Kidney (tissue), 14 donors: ENCODE results near the gene TMEM45A. TPM values are rescaled to one million over a fixed set of nuclear protein-coding genes. Genes with fewer than 3 reads are reported as not detected.
A peak's percentile ranks its signal among the peaks of the same experiment; 100 is the strongest.

Experiments
- DNase-seq, 5 donors: peaks; one replicate each; pipeline ENCODE4 v3.0.0-alpha.2; 2013 to 2020
- FAIRE-seq: peaks from 2 replicates; lab custom pipeline; 2012; peaks lifted over from hg19 to GRCh38; lab: Jason Lieb, UNC
- H3K27ac ChIP-seq, 2 donors: one replicate each; pipeline ENCODE4 v1.7.0; 2013; ENCODE audit warnings: low read depth in 2 of 2, low read length in 2 of 2, inconsistent platforms in 1 of 2
- H3K27me3 ChIP-seq: one replicate; pipeline ENCODE4 v1.7.1; 2013; ENCODE audit warnings: low read length, inconsistent platforms; ENCODE audit not compliant: control insufficient read depth, insufficient read depth
- H3K36me3 ChIP-seq, 3 donors: one replicate each; pipeline versions ENCODE4 v1.7.0 to v1.7.1; 2013; ENCODE audit warnings: low read length in 3 of 3, control low read depth in 1 of 3, inconsistent platforms in 1 of 3; ENCODE audit not compliant: insufficient read depth in 3 of 3, control insufficient read depth in 2 of 3
- H3K4me1 ChIP-seq, 3 donors: one replicate each; pipeline versions ENCODE4 v1.7.0 to v1.7.1; 2013; ENCODE audit warnings: low read length in 3 of 3, inconsistent platforms in 1 of 3, low read depth in 1 of 3; ENCODE audit not compliant: control insufficient read depth in 2 of 3, insufficient read depth in 2 of 3
- H3K4me3 ChIP-seq, 3 donors: one replicate each; pipeline versions ENCODE4 v1.7.0 to v1.8.1; 2013; ENCODE audit warnings: low read length in 3 of 3, control low read depth in 1 of 3, inconsistent platforms in 1 of 3
- H3K9ac ChIP-seq, 3 donors: one replicate each; pipeline versions ENCODE4 v1.7.0 to v1.7.1; 2013; ENCODE audit warnings: low read length in 3 of 3, control low read depth in 1 of 3, inconsistent platforms in 1 of 3
- H3K9me3 ChIP-seq, 3 donors: one replicate each; pipeline versions ENCODE4 v1.7.0 to v1.7.1; 2013; ENCODE audit warnings: low read length in 3 of 3, control low read depth in 1 of 3, inconsistent platforms in 1 of 3; ENCODE audit not compliant: control insufficient read depth in 2 of 3, insufficient read depth in 1 of 3
- intact Hi-C: fragments of 100-400 bp; cut with DNase I; formaldehyde crosslinking; loops from one replicate; pipeline ENCODE4 v1.11.1; 2022
- polyA plus RNA-seq: library from polyadenylated mRNA; stranded (reverse); fragments of 350-450 nt; fragmentation: Illumina TruSeq; extraction: RNeasy Lipid Tissue Mini Kit (QIAGEN cat#74804); gene quantifications from one replicate; pipeline ENCODE4 v1.2.3, GENCODE V29; 2014; ENCODE audit warnings: low read depth, low replicate concordance; ENCODE audit not compliant: insufficient read depth
- total RNA-seq: library from RNA; stranded (reverse); fragmentation: NEBNext Ultra II Directional; extraction: Animal tissue kit (Norgen Biotek cat#: 25700); gene quantifications from one replicate; pipeline ENCODE4 v1.2.1, GENCODE V29; 2021
- TF ChIP-seq, protein P1 (sequence below): IDR thresholded peaks from 3 replicates; pipeline ENCODE4 v1.5.1; 2012; ENCODE audit warnings: mild to moderate bottlenecking, moderate library complexity, borderline replicate concordance; ENCODE audit not compliant: insufficient read depth; ENCODE audit errors: extremely low read depth
- donor health status: control.
- donor health status: control.
- donor health status: control.
- donor health status: control.
- donor health status: control.
- donor health status: DM: yes; HTN: yes; CAD: no.
- donor health status: Normal renal cell carcinoma (clear cell type).

The TMEM45A gene
- total and polyA plus RNA-seq, 2 donors from 2014 or later, result 3.4 to 4.6 TPM

DNA sequence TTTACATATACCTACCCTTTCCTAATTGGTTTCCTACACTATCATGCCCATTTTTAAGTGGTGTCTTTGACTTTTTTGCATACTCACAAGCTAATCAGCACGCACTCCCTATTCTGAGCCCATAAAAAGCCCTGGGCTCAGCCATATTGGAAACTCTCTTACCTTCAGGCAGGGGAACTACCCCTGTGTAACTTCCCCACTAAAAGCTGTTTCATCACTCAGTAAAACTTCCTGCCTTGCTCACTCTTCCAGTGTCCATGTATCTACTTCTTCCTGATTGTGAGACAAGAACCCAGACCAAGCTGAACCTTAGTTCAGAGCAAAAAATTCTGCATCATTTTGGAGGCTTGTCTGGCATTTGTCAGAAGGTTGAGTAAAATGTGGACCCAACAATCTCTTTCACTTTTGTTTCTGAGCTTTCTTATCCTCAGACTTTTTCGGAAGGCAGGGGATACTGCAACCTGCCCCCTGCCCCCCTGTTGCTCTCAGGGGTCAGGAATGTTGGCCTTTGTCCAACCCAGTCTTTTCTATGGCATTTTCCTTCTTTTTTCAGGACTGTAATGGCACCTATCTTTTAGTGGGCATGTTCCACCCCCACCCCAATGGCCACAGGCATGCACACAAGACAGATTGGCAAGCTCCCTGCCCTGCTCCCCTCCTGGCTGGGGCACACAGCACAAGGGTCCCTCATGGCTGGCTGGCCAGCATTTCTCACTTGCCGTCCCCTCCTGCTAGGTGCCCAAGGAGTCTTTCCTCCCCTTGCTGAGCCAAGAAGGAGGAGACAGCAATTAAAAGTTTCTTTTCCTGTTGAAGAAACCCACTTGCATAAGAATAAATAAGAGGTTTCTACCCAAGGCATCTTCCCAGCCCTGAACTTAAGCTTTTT lies 26.3 kb upstream of the TMEM45A start:
- DNase-seq (peak in 1 of 5 donors; percentile 61), FAIRE-seq (no peak)
- Histone ChIP-seq H3K9ac (no peak overlapping the region), H3K4me3 (no peak overlapping the region), H3K4me1 (peaks cover 0 to 2% (median 0%) of the 10 kb centered on the region in 3 donors), H3K27me3 (no peaks in the 10 kb centered on the region), H3K27ac (no peak overlapping the region), H3K9me3 (peaks cover 0 to 6% (median 2%) of the 10 kb centered on the region in 3 donors), H3K36me3 (no peaks in the 10 kb centered on the region)
- TF ChIP-seq, protein P1, sequence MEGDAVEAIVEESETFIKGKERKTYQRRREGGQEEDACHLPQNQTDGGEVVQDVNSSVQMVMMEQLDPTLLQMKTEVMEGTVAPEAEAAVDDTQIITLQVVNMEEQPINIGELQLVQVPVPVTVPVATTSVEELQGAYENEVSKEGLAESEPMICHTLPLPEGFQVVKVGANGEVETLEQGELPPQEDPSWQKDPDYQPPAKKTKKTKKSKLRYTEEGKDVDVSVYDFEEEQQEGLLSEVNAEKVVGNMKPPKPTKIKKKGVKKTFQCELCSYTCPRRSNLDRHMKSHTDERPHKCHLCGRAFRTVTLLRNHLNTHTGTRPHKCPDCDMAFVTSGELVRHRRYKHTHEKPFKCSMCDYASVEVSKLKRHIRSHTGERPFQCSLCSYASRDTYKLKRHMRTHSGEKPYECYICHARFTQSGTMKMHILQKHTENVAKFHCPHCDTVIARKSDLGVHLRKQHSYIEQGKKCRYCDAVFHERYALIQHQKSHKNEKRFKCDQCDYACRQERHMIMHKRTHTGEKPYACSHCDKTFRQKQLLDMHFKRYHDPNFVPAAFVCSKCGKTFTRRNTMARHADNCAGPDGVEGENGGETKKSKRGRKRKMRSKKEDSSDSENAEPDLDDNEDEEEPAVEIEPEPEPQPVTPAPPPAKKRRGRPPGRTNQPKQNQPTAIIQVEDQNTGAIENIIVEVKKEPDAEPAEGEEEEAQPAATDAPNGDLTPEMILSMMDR, result no peak
- intact Hi-C loops, result loop anchor here (10.0 kb wide), 1 partner anchor 119 kb away; no protein-coding TSS in a partner anchor

DNA sequence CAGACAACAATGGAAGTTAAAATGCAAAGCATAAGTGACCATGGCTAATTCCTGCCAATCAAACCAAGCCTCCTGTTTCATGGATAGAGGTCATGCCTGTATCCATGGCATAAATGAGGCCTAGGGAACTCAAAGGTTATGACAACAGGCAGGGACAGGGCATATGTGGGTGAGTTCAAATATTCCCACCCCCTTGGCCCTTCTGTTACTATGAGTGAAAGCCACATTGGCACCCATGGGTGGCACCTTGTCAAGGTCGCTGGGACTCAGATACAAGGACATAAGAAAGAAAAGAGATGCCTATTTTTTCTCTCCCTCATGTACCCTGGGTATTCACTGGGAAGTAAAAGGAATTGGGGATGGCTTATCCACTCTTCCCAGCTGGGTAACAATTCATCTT lies 25.3 kb upstream of the TMEM45A start:
- Histone ChIP-seq H3K27ac (no peak overlapping the region), H3K4me1 (peaks cover 0 to 2% (median 0%) of the 10 kb centered on the region in 3 donors), H3K4me3 (no peak overlapping the region), H3K36me3 (no peaks in the 10 kb centered on the region), H3K9me3 (peaks cover 0 to 6% (median 2%) of the 10 kb centered on the region in 3 donors), H3K9ac (no peak overlapping the region), H3K27me3 (no peaks in the 10 kb centered on the region)
- intact Hi-C loops, result loop anchor here (10.0 kb wide), 1 partner anchor 118 kb away; no protein-coding TSS in a partner anchor
- FAIRE-seq, result no peak
- TF ChIP-seq, protein P1, result no peak
- no peak for DNase-seq

DNA sequence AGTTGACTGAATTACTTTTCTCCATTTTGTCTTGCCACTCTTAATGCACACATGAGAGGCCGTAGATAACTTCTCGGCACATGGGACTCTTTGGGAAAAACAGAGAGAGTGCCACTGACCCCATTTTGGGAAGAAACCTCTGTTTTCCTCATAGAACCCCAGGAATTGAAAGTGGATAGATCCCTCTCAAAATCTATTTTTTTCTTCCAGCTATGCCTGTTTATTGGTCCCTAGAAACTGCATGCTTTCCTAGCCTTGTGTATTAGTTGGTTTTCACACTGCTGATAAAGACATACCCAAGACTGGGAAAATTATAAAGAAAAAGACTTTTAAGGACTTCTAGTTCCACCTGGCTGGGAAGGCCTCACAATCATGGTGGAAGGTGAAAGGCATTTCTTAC lies 23.7 kb upstream of the TMEM45A start:
- Histone ChIP-seq H3K27ac (no peak overlapping the region), H3K4me3 (no peak overlapping the region), H3K27me3 (no peaks in the 10 kb centered on the region), H3K4me1 (peaks cover 0 to 2% (median 0%) of the 10 kb centered on the region in 3 donors), H3K9ac (no peak overlapping the region), H3K9me3 (peaks cover 0 to 6% (median 2%) of the 10 kb centered on the region in 3 donors), H3K36me3 (no peaks in the 10 kb centered on the region)
- no peak for DNase-seq
- intact Hi-C loops, result loop anchor here (10.0 kb wide), 1 partner anchor 116 kb away; no protein-coding TSS in a partner anchor
- no peak for FAIRE-seq
- TF ChIP-seq, protein P1, result no peak
